Ovary (tissue), 3 donors: Measurements from ENCODE around the gene ZW10.

Experiments
- CTCF ChIP-seq, 3 donors: fragments of 450-650 bp in 2 of 3; fragments of 200-600 bp in 1 of 3; IDR thresholded peaks; one replicate each; pipeline versions ENCODE4 v1.5.1 to v1.8.0; 2016 to 2022; ENCODE audit warnings: antibody characterized with exemption in 3 of 3, mild to moderate bottlenecking in 1 of 3
- EP300 ChIP-seq: sonication (generic); formaldehyde crosslinking; IDR thresholded peaks from one replicate; pipeline ENCODE4 v1.6.1; 2017; ENCODE audit warnings: antibody characterized with exemption
- POLR2A ChIP-seq: fragments of 450-650 bp; IDR thresholded peaks from one replicate; pipeline ENCODE4 v1.6.1; 2017; ENCODE audit warnings: antibody characterized with exemption, mild to moderate bottlenecking, moderate library complexity
- donor health status: DM: no; HTN: no; CAD: no.

DNA sequence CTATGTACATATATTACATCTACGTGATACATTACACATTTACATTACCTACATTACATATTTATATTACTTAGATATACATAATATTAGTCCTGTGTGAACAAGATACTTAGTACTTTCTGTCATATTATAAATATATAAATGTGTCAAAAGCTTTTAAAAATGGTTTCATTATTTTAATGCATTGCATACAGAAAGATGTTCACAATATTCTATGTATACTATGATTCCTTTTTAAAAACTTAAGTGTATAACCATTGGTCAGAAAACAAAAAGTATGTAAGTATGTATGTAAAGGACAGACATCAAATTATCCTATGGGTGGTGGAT lies 647 bp upstream of the ZW10 start:
- TF ChIP-seq CTCF (IDR thresholded peaks at IDR 0.05) (no peak), EP300 (no peak), POLR2A (no peak)
